ENCODE measurements around the gene ECSIT.

GRCh38 chr19:11478167-11479089 is 50.5 kb downstream of the ECSIT start:
- no peak for TF ChIP-seq GATA3 (IDR thresholded peaks at IDR 0.05; ENCODE audit: low read depth, low read length)
- TF ChIP-seq GATA2 (IDR thresholded peaks at IDR 0.05; ENCODE audit: low read depth, low read length): no peak
